Measurements from ENCODE around the gene KANSL2.
"Not testable (repeated sequence)": the region's sequence is repeated elsewhere in the genome, so short reads cannot be mapped to it uniquely, and the experiment has no call there.

KANSL2 gene

DNA sequence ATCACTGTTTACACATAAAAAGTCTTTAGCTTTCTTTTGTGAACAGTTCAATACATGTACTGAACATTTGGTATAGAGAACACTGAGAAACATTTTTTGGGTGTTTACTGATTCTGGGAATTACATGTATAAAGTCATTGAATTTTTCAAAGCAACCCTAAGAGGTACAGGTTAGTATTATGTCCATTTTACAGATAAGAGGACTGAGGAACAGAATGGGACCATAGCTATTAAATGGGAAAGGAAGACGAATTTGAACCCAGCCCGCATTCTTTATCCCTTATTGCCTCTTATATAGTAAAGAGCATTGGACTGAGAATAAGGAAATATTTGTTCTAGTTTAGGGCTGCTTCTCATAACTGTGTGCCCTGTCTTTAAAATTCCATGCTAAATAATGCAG is 889 bp upstream of the KANSL2 start:
- no peak for DNase-seq

DNA sequence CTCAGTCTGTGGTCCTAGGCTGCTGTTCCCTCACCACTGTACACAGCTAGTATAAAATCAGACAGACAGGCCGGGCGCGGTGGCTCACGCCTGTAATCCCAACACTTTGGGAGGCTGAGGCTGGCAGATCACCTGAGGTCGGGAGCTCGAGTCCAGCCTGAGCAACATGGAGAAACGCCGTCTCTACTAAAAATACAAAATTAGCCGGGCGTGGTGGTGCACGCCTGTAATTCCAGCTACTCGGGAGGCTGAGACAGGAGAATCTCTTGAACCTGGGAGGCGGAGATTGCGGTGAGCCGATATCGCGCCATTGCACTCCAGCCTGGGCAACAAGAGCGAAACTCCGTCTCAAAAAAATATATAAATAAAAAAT is 481 bp upstream of the KANSL2 start:
- DNase-seq = not testable (repeated sequence)

DNA sequence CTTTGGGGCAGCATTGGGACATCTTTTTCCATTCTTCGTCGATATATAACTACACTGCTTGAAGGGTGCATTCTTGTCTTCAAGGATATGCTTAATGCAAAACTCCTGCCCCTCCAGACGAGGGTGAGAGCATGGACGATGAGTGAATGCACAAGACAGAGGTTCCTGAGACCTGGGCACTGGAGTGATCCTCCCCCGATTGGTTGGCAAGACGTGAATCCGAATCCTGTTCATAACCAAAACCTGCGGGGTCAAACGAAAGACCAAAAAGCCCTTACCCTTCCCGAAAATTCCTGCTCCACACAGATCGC is 684 bp downstream of the KANSL2 start:
- peak; percentile 41 for DNase-seq

DNA sequence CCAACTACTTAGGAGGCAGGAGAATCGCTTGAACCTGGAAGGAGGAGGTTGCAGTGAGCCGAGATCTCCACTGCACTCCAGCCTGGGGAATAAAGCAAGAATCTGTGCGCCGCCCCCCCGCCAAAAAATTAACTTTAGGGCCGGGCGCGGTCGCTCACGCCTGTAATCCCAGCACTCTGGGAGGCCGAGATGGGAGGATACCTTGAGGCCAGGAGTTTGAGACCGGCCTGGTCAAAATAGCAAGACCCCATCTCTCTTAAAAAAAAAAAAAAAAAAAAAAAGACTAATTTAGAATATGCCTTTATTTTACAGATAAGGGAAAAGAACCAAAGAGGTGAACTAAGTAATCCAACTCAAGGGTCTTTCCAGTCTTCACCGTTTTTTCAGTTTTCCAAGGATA is 1.2 kb downstream of the KANSL2 start:
- DNase-seq = no peak

GRCh38 chr12:48678551-48679185 is 3.4 kb downstream of the KANSL2 start:
- no peak for DNase-seq

GRCh38 chr12:48671231-48671856 is 10.7 kb downstream of the KANSL2 start:
- DNase-seq = no peak

DNA sequence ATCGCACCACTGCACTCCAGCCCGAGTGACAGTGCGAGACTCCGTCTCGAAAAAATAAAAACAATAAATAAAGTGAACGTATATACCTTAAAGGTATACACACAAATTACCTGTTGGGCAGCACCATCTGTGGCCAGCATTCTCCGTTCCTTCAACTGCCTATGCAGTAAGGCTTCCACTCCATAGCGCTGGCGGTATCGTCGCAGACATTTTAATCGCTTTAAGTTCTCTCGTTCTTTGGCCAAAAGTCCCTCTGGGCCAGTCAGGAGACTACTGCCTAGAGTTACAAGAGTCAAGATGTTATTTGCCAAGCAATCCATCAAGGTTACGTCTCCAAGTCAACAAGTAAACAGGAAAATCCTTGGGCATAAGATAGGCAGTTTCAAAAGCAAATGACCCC is 13.0 kb downstream of the KANSL2 start:
- DNase-seq = no peak

DNA sequence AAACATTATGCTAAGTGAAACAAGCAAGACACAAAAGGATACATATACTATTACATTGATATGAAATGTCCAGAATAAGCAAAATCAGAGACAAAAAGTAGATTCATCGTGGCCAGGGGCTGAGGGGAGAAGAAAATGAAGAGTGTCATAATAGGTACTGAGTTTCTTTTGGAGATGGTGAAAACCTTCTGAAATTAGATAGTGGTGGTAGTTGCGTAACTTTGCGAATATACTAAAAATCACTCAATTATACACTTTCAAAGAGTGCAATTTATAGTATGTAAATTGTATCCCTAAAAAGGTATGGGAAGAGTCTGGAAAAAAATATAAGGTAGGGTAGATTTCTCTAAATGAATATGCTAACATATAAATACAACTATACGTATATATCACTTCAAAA is 22.2 kb downstream of the KANSL2 start:
- DNase-seq = no peak

GRCh38 chr12:48651681-48652080 is 30.4 kb downstream of the KANSL2 start:
- no peak for DNase-seq

DNA sequence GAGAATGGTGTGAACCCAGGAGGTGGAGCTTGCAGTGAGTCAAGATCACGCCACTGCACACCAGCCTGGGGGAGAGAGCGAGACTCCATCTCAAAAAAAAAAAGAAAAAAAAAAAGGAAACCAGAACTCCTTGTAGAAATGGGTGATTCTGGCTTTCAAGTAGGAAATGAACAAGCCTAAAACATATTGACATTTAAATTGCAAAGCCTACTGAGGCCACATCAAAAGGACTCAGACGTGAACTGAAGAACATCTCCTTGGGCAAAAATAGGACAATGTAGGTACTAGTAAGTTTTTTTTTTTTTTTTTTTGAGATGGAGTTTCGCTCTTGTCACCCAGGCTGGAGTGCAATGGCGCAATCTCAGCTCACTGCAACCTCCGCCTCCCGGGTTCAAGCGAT is 36.7 kb downstream of the KANSL2 start:
- not testable (repeated sequence) for DNase-seq

DNA sequence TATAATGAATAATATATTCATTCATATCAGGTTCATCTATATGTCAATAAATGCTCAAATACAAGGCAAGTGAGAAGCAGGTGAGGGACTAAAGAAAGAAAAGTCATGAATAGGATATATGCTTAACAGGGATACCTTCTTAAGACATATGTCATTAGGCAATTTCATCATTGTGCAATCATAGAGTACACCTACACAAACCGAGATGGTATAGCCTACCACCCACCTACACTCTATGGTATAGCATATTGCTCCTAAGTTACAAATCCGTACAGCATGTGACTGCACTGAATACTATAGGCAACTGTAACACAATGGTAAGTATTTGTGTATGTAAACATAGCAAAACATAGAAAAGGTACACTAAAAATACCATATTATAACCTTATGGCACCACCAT is 39.0 kb downstream of the KANSL2 start:
- no peak for DNase-seq

- not testable (repeated sequence) for DNase-seq
These were observed 40.1 kb downstream of the KANSL2 start for GRCh38 chr12:48641752-48642555.

GRCh38 chr12:48640854-48641253 is 41.2 kb downstream of the KANSL2 start:
- no peak for DNase-seq

DNA sequence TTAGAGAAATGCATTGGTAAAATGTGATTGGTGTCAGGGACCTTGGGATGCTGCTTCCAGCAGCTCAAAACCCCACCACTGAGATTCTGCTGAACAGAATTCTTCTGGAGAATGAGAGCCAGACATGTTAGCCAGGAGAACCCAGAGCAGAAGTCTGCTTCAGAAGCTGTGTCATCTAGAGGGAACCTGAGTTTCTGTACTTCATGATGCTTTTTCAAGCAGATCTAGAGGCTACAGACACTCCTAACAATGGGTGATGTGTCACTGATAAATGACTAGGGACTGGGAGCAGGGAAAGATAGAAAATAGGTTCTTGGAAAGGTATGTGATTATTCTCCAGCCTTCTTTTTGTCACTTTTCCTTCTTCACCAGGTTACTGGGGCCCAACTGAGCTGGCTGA is 41.6 kb downstream of the KANSL2 start:
- DNase-seq = no peak

- no peak for DNase-seq
These were observed 51.0 kb downstream of the KANSL2 start for GRCh38 chr12:48631071-48631470.

- no peak for DNase-seq
These were observed 51.7 kb downstream of the KANSL2 start for GRCh38 chr12:48630346-48630745.

- DNase-seq = no peak
These were observed 52.5 kb downstream of the KANSL2 start for GRCh38 chr12:48629541-48629940.

GRCh38 chr12:48627556-48627955 is 54.5 kb downstream of the KANSL2 start:
- DNase-seq = no peak

- not testable (repeated sequence) for DNase-seq
These were observed 59.0 kb downstream of the KANSL2 start for GRCh38 chr12:48622997-48623396.

GRCh38 chr12:48618541-48618940 is 63.5 kb downstream of the KANSL2 start:
- peak; percentile 78 for DNase-seq

- DNase-seq = no peak
These were observed 66.4 kb downstream of the KANSL2 start for GRCh38 chr12:48615681-48616080.

GRCh38 chr12:48613321-48613720 is 68.7 kb downstream of the KANSL2 start:
- DNase-seq = no peak

All from activated CD4-positive, alpha-beta T cell treated with anti-CD3 and anti-CD28 coated beads, Interleukin-2, amount 50 U/mL, for 16 hours (primary cell).